WTC11 (cell line): ENCODE results near the gene CORO6. TPM values are rescaled to one million over a fixed set of nuclear protein-coding genes. Genes with fewer than 3 reads are reported as not detected.

Experiments used
- ATAC-seq: fragments of 200-7000 bp; cut with Tn5 transposase; 2 replicates; pipeline ENCODE4 v1.10.0; 2021; ENCODE audit warnings: mild to moderate bottlenecking, moderate library complexity
- CTCF ChIA-PET: fragments of 300-600 bp; sonication (Branson Sonifier 250); formaldehyde crosslinking; loops from one replicate; lab custom pipeline; 2021; ENCODE audit warnings: antibody characterized with exemption; lab: Charles Lee
- POLR2A ChIA-PET: fragments of 350-600 bp; sonication (Branson Sonifier 250); formaldehyde crosslinking; loops from one replicate; lab custom pipeline; 2021; ENCODE audit warnings: antibody characterized with exemption; lab: Charles Lee
- DNase-seq: peaks from one replicate; pipeline ENCODE4 v3.0.0; 2021; ENCODE audit warnings: low spot score
- H3K27ac Mint-ChIP-seq: 2 replicates; pipeline ENCODE4 v1.8.0; 2021; ENCODE audit warnings: mixed read lengths
- H3K27me3 Mint-ChIP-seq: 2 replicates; pipeline ENCODE4 v1.8.0; 2021; ENCODE audit warnings: low read depth, mild to moderate bottlenecking, moderate library complexity, mixed read lengths
- H3K36me3 Mint-ChIP-seq: 2 replicates; pipeline ENCODE4 v1.8.0; 2021; ENCODE audit warnings: mixed read lengths
- H3K4me1 Mint-ChIP-seq: 2 replicates; pipeline ENCODE4 v1.8.0; 2022; ENCODE audit warnings: mixed read lengths
- H3K4me3 Mint-ChIP-seq: 2 replicates; pipeline ENCODE4 v1.8.0; 2021; ENCODE audit warnings: mild to moderate bottlenecking, moderate library complexity, mixed read lengths
- H3K9me3 Mint-ChIP-seq: 2 replicates; pipeline ENCODE4 v1.8.0; 2021; ENCODE audit warnings: mixed read lengths
- CREB1 ChIP-seq: sonication (generic); formaldehyde crosslinking; IDR thresholded peaks from 2 replicates; pipeline ENCODE4 v1.8.0; 2023; ENCODE audit warnings: mild to moderate bottlenecking, missing genetic modification reagents
- ELF4 ChIP-seq: sonication (generic); formaldehyde crosslinking; IDR thresholded peaks from 2 replicates; pipeline ENCODE4 v1.8.1; 2022; ENCODE audit warnings: low read depth, mild to moderate bottlenecking, moderate library complexity, missing genetic modification reagents
- ESRRA ChIP-seq: sonication (generic); formaldehyde crosslinking; IDR thresholded peaks from 2 replicates; pipeline ENCODE4 v1.8.1; 2022; ENCODE audit warnings: mild to moderate bottlenecking, missing genetic modification reagents, borderline replicate concordance
- ETV6 ChIP-seq: sonication (generic); formaldehyde crosslinking; IDR thresholded peaks from 2 replicates; pipeline ENCODE4 v1.8.1; 2022; ENCODE audit warnings: mild to moderate bottlenecking, missing genetic modification reagents
- FOXJ3 ChIP-seq: sonication (generic); formaldehyde crosslinking; IDR thresholded peaks from 2 replicates; pipeline ENCODE4 v1.9.0; 2021; ENCODE audit warnings: missing genetic modification reagents, mild to moderate bottlenecking, borderline replicate concordance
- NR1H2 ChIP-seq: sonication (generic); formaldehyde crosslinking; IDR thresholded peaks from 2 replicates; pipeline ENCODE4 v1.9.0; 2021; ENCODE audit warnings: mild to moderate bottlenecking, moderate library complexity, missing genetic modification reagents
- NR2C2 ChIP-seq: sonication (generic); formaldehyde crosslinking; IDR thresholded peaks from 2 replicates; pipeline ENCODE4 v1.8.0; 2022; ENCODE audit warnings: mild to moderate bottlenecking, missing genetic modification reagents
- RORB ChIP-seq: fragments of 250-450 bp; sonication (Bioruptor Pico); IDR thresholded peaks from 2 replicates; pipeline ENCODE4 v1.9.0; 2021; ENCODE audit warnings: mild to moderate bottlenecking
- SP1 ChIP-seq: sonication (generic); formaldehyde crosslinking; conservative IDR thresholded peaks from 2 replicates; pipeline ENCODE4 v1.8.1; 2022; ENCODE audit warnings: missing genetic modification reagents
- ZNF121 ChIP-seq: sonication (generic); formaldehyde crosslinking; IDR thresholded peaks from 2 replicates; pipeline ENCODE4 v1.8.0; 2023; ENCODE audit warnings: missing genetic modification reagents
- ZNF423 ChIP-seq: fragments of 250-450 bp; sonication (Bioruptor Pico); IDR thresholded peaks from 2 replicates; pipeline ENCODE4 v2.1.2; 2022; ENCODE audit warnings: mild to moderate bottlenecking, moderate library complexity
- total RNA-seq: library from RNA; stranded (reverse); gene quantifications from 3 replicates; pipeline ENCODE4 v1.2.3, GENCODE V29; 2021
- TF ChIP-seq, protein P1 (sequence below): sonication (generic); formaldehyde crosslinking; IDR thresholded peaks from 2 replicates; pipeline ENCODE4 v1.8.0; 2023; ENCODE audit warnings: missing genetic modification reagents, mild to moderate bottlenecking, borderline replicate concordance
- TF ChIP-seq, protein P2 (sequence below): sonication (generic); formaldehyde crosslinking; IDR thresholded peaks from 2 replicates; pipeline ENCODE4 v1.8.1; 2023; ENCODE audit warnings: mild to moderate bottlenecking, missing genetic modification reagents, moderate library complexity
- TF ChIP-seq, protein P3 (sequence below): sonication (generic); formaldehyde crosslinking; conservative IDR thresholded peaks from 2 replicates; pipeline ENCODE4 v1.8.1; 2022; ENCODE audit warnings: mild to moderate bottlenecking, missing genetic modification reagents
- TF ChIP-seq, protein P4 (sequence below): sonication (generic); formaldehyde crosslinking; IDR thresholded peaks from 2 replicates; pipeline ENCODE4 v1.8.1; 2022; ENCODE audit warnings: mild to moderate bottlenecking, moderate library complexity, missing genetic modification reagents
- TF ChIP-seq, protein P5 (sequence below): sonication (generic); formaldehyde crosslinking; IDR thresholded peaks from 2 replicates; pipeline ENCODE4 v1.8.0; 2023; ENCODE audit warnings: missing genetic modification reagents
- TF ChIP-seq, protein P6 (sequence below): sonication (generic); formaldehyde crosslinking; IDR thresholded peaks from 2 replicates; pipeline ENCODE4 v1.8.1; 2022; ENCODE audit warnings: missing genetic modification reagents, borderline replicate concordance
- TF ChIP-seq, protein P7 (sequence below): sonication (generic); formaldehyde crosslinking; IDR thresholded peaks from 2 replicates; pipeline ENCODE4 v1.8.1; 2022; ENCODE audit warnings: mild to moderate bottlenecking, missing genetic modification reagents, moderate library complexity, borderline replicate concordance

Gene CORO6
- total RNA-seq, 1 experiment from 2014 or later = 8.9 TPM

DNA sequence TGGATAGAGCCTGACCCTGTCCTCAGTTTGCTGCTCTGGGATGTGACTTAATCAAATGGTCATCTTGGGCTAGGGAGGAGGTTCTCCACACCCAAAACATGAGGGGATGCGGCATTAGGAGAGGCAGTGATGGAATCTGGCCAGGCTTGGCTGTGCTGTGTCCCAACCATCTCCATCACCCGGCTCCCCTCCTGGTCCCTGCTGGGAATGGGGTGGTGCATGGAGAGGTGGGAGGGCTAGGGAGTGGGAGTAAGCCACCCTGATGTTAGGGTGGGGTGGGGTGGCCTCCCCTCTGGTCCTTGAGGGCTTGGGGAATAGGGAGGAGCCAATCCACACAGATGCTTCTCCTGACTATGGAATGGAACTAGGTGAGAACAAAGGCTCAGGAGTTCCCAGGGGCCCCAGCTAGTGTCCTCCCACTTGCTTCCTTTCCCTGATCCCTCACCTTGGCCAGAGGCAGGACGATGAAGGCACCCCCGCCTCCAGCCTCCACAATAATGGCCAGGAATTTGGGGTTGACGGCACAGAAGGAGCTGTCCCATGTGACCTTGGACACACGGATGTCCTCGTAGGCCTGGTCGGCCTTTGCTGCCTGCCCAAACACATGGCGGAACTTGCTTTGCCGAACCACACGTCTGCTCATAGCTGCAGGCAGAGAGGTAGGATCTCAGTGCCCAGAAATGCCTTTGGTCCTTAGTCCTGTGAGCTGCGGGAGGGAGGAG is 1.8 kb downstream of the CORO6 start:
- no peaks in the 10 kb centered on the region for H3K36me3 Mint-ChIP-seq
- ChIA-PET POLR2A (interaction anchor here (0.6 kb wide), 1 partner anchor 21 kb away, joined by 5 read pairs; no protein-coding TSS in a partner anchor), CTCF (interaction anchor here (0.5 to 9.2 kb wide), 7 partner anchors 13 to 857 kb away, joined by 3 to 272 read pairs (median 3); partner anchors contain the start of gene ANKRD13B)
- no peak overlapping the region for H3K27ac Mint-ChIP-seq
- DNase-seq (no peak), ATAC-seq (no peak)
- peaks cover 82% of the 10 kb centered on the region for H3K27me3 Mint-ChIP-seq
- peaks cover 57% of the 10 kb centered on the region for H3K4me1 Mint-ChIP-seq
- peak overlapping the region; percentile 16; the same call in 1 of the 2 replicates for H3K4me3 Mint-ChIP-seq
- TF ChIP-seq, protein P1, sequence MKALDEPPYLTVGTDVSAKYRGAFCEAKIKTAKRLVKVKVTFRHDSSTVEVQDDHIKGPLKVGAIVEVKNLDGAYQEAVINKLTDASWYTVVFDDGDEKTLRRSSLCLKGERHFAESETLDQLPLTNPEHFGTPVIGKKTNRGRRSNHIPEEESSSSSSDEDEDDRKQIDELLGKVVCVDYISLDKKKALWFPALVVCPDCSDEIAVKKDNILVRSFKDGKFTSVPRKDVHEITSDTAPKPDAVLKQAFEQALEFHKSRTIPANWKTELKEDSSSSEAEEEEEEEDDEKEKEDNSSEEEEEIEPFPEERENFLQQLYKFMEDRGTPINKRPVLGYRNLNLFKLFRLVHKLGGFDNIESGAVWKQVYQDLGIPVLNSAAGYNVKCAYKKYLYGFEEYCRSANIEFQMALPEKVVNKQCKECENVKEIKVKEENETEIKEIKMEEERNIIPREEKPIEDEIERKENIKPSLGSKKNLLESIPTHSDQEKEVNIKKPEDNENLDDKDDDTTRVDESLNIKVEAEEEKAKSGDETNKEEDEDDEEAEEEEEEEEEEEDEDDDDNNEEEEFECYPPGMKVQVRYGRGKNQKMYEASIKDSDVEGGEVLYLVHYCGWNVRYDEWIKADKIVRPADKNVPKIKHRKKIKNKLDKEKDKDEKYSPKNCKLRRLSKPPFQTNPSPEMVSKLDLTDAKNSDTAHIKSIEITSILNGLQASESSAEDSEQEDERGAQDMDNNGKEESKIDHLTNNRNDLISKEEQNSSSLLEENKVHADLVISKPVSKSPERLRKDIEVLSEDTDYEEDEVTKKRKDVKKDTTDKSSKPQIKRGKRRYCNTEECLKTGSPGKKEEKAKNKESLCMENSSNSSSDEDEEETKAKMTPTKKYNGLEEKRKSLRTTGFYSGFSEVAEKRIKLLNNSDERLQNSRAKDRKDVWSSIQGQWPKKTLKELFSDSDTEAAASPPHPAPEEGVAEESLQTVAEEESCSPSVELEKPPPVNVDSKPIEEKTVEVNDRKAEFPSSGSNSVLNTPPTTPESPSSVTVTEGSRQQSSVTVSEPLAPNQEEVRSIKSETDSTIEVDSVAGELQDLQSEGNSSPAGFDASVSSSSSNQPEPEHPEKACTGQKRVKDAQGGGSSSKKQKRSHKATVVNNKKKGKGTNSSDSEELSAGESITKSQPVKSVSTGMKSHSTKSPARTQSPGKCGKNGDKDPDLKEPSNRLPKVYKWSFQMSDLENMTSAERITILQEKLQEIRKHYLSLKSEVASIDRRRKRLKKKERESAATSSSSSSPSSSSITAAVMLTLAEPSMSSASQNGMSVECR (CRISPR knock-in tag) = no peak
- TF ChIP-seq, protein P2, sequence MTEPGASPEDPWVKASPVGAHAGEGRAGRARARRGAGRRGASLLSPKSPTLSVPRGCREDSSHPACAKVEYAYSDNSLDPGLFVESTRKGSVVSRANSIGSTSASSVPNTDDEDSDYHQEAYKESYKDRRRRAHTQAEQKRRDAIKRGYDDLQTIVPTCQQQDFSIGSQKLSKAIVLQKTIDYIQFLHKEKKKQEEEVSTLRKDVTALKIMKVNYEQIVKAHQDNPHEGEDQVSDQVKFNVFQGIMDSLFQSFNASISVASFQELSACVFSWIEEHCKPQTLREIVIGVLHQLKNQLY (CRISPR knock-in tag) = no peak
- TF ChIP-seq, protein P3, sequence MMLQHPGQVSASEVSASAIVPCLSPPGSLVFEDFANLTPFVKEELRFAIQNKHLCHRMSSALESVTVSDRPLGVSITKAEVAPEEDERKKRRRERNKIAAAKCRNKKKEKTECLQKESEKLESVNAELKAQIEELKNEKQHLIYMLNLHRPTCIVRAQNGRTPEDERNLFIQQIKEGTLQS (CRISPR knock-in tag) = no peak
- TF ChIP-seq, all 79 proteins: peak for 0
- H3K9me3 Mint-ChIP-seq = no peaks in the 10 kb centered on the region

DNA sequence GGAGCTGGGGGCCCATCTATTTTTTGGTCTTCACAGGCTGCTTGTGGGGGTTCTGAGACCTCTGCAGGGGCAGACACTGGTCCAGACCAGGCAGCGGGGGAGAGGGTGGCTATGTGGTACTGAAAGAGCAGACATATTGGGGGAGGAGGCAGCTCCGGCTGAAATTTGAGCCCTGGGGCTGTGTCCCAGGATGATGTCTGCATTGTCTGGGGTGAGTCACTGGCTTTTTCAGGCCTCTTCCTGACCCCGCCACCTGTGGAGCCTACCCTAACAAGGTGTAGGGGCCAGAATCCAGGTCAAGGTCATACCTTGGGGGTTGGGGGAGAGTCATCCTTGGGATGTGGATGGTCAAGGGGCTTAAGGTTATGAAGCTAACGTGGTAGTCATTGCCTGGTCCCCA is 2.4 kb downstream of the CORO6 start:
- DNase-seq (peak; percentile 47), ATAC-seq (no peak)
- no peak overlapping the region for H3K4me3 Mint-ChIP-seq
- H3K36me3 Mint-ChIP-seq = no peaks in the 10 kb centered on the region
- POLR2A ChIA-PET = no interaction called here
- peaks cover 88% of the 10 kb centered on the region for H3K27me3 Mint-ChIP-seq
- CTCF ChIA-PET = interaction anchor here (1.0 to 9.2 kb wide), 4 partner anchors 19 to 310 kb away, joined by 3 to 272 read pairs (median 46); partner anchors contain the start of genes ANKRD13B and SSH2
- 0 out of 2 replicates have a peak, but pooled peaks have one; percentile 37 for TF ChIP-seq ESRRA (CRISPR knock-in tag)
- TF ChIP-seq, protein P4, sequence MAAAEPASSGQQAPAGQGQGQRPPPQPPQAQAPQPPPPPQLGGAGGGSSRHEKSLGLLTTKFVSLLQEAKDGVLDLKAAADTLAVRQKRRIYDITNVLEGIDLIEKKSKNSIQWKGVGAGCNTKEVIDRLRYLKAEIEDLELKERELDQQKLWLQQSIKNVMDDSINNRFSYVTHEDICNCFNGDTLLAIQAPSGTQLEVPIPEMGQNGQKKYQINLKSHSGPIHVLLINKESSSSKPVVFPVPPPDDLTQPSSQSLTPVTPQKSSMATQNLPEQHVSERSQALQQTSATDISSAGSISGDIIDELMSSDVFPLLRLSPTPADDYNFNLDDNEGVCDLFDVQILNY = no peak
- H3K4me1 Mint-ChIP-seq = peaks cover 56% of the 10 kb centered on the region
- H3K27ac Mint-ChIP-seq = no peak overlapping the region
- H3K9me3 Mint-ChIP-seq = no peaks in the 10 kb centered on the region

DNA sequence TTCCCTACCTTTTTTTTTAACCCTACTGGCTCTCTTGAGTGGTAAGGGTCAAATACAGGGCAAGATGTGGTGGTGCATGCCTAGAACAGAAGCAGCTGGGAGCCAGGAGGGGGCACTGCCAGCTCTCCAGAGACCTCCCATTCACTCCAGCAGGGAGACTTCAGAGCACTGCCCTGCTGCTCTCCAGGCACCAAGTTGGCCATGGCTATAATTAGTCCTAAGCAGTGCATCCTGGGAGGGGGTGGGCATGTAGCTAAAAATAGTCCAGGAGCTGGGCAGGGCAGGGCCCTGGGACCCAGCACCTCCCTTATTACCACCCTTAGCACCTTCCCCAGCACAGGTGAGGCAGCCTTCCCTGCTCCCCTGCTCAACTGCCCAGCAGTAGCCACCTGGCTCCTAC is 3.5 kb downstream of the CORO6 start:
- peaks cover 59% of the 10 kb centered on the region for H3K4me1 Mint-ChIP-seq
- no peak for DNase-seq
- POLR2A ChIA-PET = no interaction called here
- no peaks in the 10 kb centered on the region for H3K9me3 Mint-ChIP-seq
- CTCF ChIA-PET = interaction anchor here (0.5 to 9.2 kb wide), 10 partner anchors 11 to 474 kb away, joined by 3 to 272 read pairs (median 21); partner anchors contain the start of genes ABHD15, ANKRD13B, SSH2 and TP53I13
- H3K27me3 Mint-ChIP-seq = peaks cover 90% of the 10 kb centered on the region
- ATAC-seq = no peak
- no peaks in the 10 kb centered on the region for H3K36me3 Mint-ChIP-seq
- H3K27ac Mint-ChIP-seq = no peak overlapping the region
- TF ChIP-seq FOXJ3 (CRISPR knock-in tag) = no peak
- TF ChIP-seq, protein P5, sequence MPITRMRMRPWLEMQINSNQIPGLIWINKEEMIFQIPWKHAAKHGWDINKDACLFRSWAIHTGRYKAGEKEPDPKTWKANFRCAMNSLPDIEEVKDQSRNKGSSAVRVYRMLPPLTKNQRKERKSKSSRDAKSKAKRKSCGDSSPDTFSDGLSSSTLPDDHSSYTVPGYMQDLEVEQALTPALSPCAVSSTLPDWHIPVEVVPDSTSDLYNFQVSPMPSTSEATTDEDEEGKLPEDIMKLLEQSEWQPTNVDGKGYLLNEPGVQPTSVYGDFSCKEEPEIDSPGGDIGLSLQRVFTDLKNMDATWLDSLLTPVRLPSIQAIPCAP (CRISPR knock-in tag) = no peak
- TF ChIP-seq, protein P3 (CRISPR knock-in tag) = no peak
- TF ChIP-seq, protein P6, sequence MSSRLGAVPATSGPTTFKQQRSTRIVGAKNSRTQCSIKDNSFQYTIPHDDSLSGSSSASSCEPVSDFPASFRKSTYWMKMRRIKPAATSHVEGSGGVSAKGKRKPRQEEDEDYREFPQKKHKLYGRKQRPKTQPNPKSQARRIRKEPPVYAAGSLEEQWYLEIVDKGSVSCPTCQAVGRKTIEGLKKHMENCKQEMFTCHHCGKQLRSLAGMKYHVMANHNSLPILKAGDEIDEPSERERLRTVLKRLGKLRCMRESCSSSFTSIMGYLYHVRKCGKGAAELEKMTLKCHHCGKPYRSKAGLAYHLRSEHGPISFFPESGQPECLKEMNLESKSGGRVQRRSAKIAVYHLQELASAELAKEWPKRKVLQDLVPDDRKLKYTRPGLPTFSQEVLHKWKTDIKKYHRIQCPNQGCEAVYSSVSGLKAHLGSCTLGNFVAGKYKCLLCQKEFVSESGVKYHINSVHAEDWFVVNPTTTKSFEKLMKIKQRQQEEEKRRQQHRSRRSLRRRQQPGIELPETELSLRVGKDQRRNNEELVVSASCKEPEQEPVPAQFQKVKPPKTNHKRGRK = no peak
- no peak for TF ChIP-seq SP1 (CRISPR knock-in tag)
- no peak for TF ChIP-seq NR1H2 (CRISPR knock-in tag)
- no peak for TF ChIP-seq ETV6 (CRISPR knock-in tag)
- TF ChIP-seq ZNF121 (CRISPR knock-in tag) = no peak
- TF ChIP-seq CREB1 (CRISPR knock-in tag) = no peak
- TF ChIP-seq RORB (CRISPR knock-in tag) = no peak
- TF ChIP-seq ZNF423 (CRISPR knock-in tag) = no peak
- no peak for TF ChIP-seq NR2C2 (CRISPR knock-in tag)
- TF ChIP-seq ELF4 (CRISPR knock-in tag) = no peak
- TF ChIP-seq, protein P7, sequence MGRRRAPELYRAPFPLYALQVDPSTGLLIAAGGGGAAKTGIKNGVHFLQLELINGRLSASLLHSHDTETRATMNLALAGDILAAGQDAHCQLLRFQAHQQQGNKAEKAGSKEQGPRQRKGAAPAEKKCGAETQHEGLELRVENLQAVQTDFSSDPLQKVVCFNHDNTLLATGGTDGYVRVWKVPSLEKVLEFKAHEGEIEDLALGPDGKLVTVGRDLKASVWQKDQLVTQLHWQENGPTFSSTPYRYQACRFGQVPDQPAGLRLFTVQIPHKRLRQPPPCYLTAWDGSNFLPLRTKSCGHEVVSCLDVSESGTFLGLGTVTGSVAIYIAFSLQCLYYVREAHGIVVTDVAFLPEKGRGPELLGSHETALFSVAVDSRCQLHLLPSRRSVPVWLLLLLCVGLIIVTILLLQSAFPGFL (CRISPR knock-in tag) = no peak
- TF ChIP-seq, protein P2 (CRISPR knock-in tag) = no peak
- no peak overlapping the region for H3K4me3 Mint-ChIP-seq
